Measurements from ENCODE around the gene DLG2.

Gene DLG2

DNA sequence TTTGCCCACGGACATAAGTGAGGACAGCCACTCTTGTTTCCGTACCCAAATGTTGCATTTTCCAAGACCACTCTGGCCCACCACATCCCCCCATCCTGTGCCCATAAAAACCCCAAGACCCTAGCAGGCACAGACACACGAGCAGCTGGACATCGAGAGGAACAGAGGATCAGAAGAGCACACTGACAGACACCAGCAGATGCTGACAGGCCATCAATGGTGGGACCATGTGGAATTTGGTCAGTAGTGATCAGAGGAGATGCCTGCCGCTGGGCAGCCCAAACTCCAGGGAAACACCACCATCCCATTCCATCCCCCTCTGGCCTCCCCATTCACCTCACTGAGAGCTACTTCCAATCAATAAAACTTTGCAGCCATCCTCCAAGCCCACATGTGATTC, 87.0 kb downstream of the DLG2 start:
- Histone ChIP-seq H3K4me1 (ENCODE audit: insufficient read depth, low read length) (peaks cover 6% of the 10 kb centered on the region), H3K27me3 (ENCODE audit: control insufficient read depth in 1 of 2, insufficient read depth in 2 of 2, low read length in 2 of 2) (no peaks in the 10 kb centered on the region), H3K9me3 (ENCODE audit: low read length) (no peaks in the 10 kb centered on the region), H3K36me3 (ENCODE audit: insufficient read depth, low read length) (no peaks in the 10 kb centered on the region), H3K27ac (ENCODE audit: low read depth, low read length) (no peak overlapping the region), H3K9ac (ENCODE audit: low read length) (no peak overlapping the region), H3K4me3 (ENCODE audit: low read depth in 1 of 2, low read length in 2 of 2) (no peak overlapping the region)

DNA sequence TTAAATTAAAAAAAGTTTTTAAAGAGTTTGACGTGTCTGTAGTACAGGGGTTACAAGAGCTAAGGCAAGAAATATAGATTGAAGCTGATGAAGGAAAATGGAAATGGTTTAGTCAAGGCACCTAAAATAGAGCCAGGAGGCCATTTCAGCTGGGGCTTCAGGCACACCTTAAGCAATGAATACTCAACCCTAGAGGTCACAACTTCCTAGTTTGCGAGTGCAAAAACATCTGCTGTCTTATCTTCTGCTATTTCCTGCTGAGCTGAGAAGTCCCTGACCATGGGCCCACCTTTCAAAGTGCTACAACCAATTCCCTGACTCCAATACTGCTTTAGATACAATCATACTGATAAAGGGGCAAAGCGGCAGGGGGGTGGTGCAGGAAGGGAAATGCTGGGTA, 87.4 kb downstream of the DLG2 start:
- H3K4me3 ChIP-seq (ENCODE audit: low read depth in 1 of 2, low read length in 2 of 2) = no peak overlapping the region

DNA sequence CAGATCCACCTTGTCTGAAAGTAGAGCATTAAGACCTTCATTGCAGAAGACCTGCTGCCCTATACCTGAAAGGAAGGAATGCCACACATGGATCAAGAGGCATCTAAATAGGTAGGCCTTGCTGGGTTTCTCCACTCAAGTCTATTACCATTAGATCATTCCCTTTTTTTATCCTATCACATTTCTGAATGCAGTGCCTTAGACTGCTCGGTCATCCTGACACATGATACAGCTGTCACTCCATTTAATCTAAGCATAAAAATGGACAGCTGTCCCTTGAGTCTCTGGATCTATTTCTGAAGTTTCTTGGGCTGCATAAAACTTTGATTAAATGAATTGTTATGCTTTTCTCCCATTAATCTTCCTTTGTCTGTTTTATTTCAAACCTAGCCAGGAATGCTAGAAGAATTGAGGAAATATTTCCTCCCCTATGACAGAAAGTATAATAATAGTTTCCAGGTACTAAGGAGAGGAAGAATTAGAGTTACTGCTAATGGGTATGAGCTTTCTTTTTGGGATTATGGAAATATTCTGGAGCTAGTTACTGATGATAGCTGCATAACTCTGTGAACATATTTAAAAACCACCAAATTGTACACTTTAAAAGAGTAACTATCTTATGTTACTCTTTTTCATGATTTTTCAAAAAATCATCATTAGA, 88.0 kb downstream of the DLG2 start:
- Histone ChIP-seq H3K4me3 (ENCODE audit: low read depth in 1 of 2, low read length in 2 of 2) (no peak overlapping the region), H3K27ac (ENCODE audit: low read depth, low read length) (no peak overlapping the region), H3K9me3 (ENCODE audit: low read length) (no peaks in the 10 kb centered on the region), H3K27me3 (ENCODE audit: control insufficient read depth in 1 of 2, insufficient read depth in 2 of 2, low read length in 2 of 2) (no peaks in the 10 kb centered on the region), H3K36me3 (ENCODE audit: insufficient read depth, low read length) (no peaks in the 10 kb centered on the region), H3K9ac (ENCODE audit: low read length) (no peak overlapping the region), H3K4me1 (ENCODE audit: insufficient read depth, low read length) (peaks cover 6% of the 10 kb centered on the region)

More for the DNA sequence above, 87.4 kb downstream of the DLG2 start:
- no peak overlapping the region for H3K9ac ChIP-seq (ENCODE audit: low read length)
- peaks cover 6% of the 10 kb centered on the region for H3K4me1 ChIP-seq (ENCODE audit: insufficient read depth, low read length)
- no peaks in the 10 kb centered on the region for H3K36me3 ChIP-seq (ENCODE audit: insufficient read depth, low read length)
- no peak overlapping the region for H3K27ac ChIP-seq (ENCODE audit: low read depth, low read length)
- no peaks in the 10 kb centered on the region for H3K27me3 ChIP-seq (ENCODE audit: control insufficient read depth in 1 of 2, insufficient read depth in 2 of 2, low read length in 2 of 2)
- no peaks in the 10 kb centered on the region for H3K9me3 ChIP-seq (ENCODE audit: low read length)

DNA sequence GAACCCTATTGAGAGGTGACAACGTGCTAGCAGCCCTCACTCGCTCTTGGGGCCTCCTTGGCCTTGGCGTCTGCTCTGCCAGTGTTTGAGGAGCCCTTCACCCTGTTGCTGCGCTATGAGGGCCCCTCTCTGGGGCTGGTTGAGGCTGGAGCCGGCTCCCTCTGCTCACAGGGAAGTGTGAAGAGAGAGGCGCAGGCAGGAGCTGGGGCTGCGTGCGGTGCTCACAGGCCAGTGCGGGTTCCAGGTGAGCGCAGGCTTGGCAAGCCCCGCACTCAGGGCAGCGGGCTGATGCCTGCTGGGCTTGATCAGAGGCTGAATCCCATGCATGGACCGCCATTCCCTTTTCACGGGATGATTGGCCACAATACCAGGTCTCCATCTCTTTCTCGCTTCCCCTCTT, 90.7 kb downstream of the DLG2 start:
- H3K9me3 ChIP-seq (ENCODE audit: low read length) = no peaks in the 10 kb centered on the region
- H3K4me3 ChIP-seq (ENCODE audit: low read depth in 1 of 2, low read length in 2 of 2) = no peak overlapping the region
- no peaks in the 10 kb centered on the region for H3K36me3 ChIP-seq (ENCODE audit: insufficient read depth, low read length)
- no peak overlapping the region for H3K27ac ChIP-seq (ENCODE audit: low read depth, low read length)
- peaks cover 6% of the 10 kb centered on the region for H3K4me1 ChIP-seq (ENCODE audit: insufficient read depth, low read length)
- H3K9ac ChIP-seq (ENCODE audit: low read length) = no peak overlapping the region
- H3K27me3 ChIP-seq (ENCODE audit: control insufficient read depth in 1 of 2, insufficient read depth in 2 of 2, low read length in 2 of 2) = no peaks in the 10 kb centered on the region

DNA sequence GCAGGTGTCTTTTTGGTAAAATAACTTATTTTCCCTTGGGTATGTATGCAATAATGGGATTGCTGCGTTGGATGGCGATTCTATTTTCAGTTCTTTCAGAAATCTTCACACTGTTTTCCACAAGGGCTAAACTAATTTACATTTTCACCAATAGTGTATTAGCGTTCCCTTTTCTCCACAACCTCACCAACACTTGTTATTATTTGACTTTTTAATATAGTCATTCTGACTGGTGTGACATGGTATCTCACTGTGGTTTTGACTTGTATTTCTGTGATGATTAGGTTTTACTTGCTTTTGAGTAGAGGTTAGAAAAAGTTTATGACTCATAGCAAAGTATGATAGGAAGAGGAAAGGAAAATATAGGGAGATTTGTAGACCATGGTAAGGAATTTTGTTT, 92.3 kb downstream of the DLG2 start:
- Histone ChIP-seq H3K4me3 (ENCODE audit: low read depth in 1 of 2, low read length in 2 of 2) (no peak overlapping the region), H3K9ac (ENCODE audit: low read length) (no peak overlapping the region), H3K4me1 (ENCODE audit: insufficient read depth, low read length) (no peaks in the 10 kb centered on the region), H3K9me3 (ENCODE audit: low read length) (no peaks in the 10 kb centered on the region), H3K27ac (ENCODE audit: low read depth, low read length) (no peak overlapping the region), H3K36me3 (ENCODE audit: insufficient read depth, low read length) (no peaks in the 10 kb centered on the region), H3K27me3 (ENCODE audit: control insufficient read depth in 1 of 2, insufficient read depth in 2 of 2, low read length in 2 of 2) (no peaks in the 10 kb centered on the region)

DNA sequence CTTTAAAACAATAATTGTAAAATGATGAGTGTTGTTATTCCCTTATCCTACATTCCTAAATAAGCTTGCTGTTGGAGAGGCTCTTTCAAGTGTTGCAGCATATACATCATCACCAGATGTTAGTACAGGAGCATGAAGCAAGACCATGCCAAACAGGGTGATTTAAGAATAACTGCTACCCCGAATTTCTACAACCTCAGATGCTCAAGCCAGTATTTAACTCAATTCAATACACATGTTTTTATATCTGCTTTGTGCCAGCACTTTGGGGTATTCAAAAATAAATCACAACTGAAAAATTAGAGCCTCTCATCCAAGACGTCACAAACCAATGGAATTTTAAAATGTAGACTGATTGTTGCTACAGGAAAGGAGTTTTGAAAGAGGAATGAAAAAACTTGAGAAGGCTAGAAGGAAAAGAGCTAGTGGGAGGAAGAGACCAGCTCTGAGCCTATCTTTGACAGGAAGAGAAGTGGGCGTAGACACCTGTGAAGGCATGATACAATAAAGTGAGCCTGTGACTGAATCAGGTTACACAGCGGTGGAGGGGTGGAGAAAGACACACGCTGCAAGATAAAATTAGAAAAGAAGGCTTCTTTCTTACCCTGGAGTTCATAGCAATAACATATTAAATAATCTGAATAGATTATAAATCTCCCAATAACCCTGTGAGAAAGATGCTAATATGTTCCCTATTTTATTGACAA, 95.8 kb downstream of the DLG2 start:
- no peaks in the 10 kb centered on the region for H3K27me3 ChIP-seq (ENCODE audit: control insufficient read depth in 1 of 2, insufficient read depth in 2 of 2, low read length in 2 of 2)
- no peaks in the 10 kb centered on the region for H3K36me3 ChIP-seq (ENCODE audit: insufficient read depth, low read length)
- H3K4me1 ChIP-seq (ENCODE audit: insufficient read depth, low read length) = no peaks in the 10 kb centered on the region
- H3K9me3 ChIP-seq (ENCODE audit: low read length) = no peaks in the 10 kb centered on the region
- H3K9ac ChIP-seq (ENCODE audit: low read length) = no peak overlapping the region
- no peak overlapping the region for H3K4me3 ChIP-seq (ENCODE audit: low read depth in 1 of 2, low read length in 2 of 2)
- no peak overlapping the region for H3K27ac ChIP-seq (ENCODE audit: low read depth, low read length)

DNA sequence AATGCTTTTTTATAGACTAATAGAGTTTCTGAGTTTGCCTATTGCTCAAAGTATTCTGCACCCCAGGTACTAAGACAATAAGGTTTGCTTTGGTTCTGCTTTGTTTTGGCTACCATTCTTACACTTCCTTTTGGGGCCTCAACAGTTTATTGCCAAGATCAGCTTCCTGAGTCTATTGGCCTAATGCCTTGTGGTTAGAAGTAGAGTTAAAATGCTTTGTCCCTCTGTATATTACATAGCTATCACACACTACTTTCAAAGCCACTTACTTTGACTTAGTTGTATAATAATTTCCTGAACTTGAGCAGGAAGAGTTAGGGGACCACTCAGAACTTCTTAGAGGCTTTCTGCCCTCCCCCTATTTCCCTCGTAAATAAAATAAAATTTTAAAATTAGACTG, 96.5 kb downstream of the DLG2 start:
- H3K4me1 ChIP-seq (ENCODE audit: insufficient read depth, low read length) = no peaks in the 10 kb centered on the region
- H3K9me3 ChIP-seq (ENCODE audit: low read length) = no peaks in the 10 kb centered on the region
- H3K36me3 ChIP-seq (ENCODE audit: insufficient read depth, low read length) = no peaks in the 10 kb centered on the region
- no peaks in the 10 kb centered on the region for H3K27me3 ChIP-seq (ENCODE audit: control insufficient read depth in 1 of 2, insufficient read depth in 2 of 2, low read length in 2 of 2)
- H3K27ac ChIP-seq (ENCODE audit: low read depth, low read length) = no peak overlapping the region
- H3K4me3 ChIP-seq (ENCODE audit: low read depth in 1 of 2, low read length in 2 of 2) = no peak overlapping the region
- H3K9ac ChIP-seq (ENCODE audit: low read length) = no peak overlapping the region

DNA sequence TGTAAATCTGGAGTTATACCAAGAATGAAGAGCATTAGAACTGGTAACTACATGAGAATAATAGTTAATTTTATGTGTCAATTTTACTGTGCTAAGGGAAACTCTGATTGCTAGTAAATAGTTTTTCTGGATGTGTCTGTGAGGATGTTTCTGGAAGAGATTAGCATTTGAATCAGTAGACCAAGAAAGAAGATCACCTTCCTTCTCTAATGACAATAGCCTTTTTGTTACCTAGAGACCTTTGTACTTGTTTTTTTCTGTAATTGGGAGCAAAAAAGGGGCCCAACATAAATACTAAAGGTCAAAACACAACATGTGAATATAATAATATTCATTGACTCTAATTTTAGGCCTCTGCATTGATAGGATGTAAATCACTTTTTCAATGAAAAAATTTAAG, 100.6 kb downstream of the DLG2 start:
- no peaks in the 10 kb centered on the region for H3K36me3 ChIP-seq (ENCODE audit: insufficient read depth, low read length)
- H3K4me3 ChIP-seq (ENCODE audit: low read depth in 1 of 2, low read length in 2 of 2) = no peak overlapping the region
- H3K9me3 ChIP-seq (ENCODE audit: low read length) = no peaks in the 10 kb centered on the region
- H3K9ac ChIP-seq (ENCODE audit: low read length) = no peak overlapping the region
- H3K27me3 ChIP-seq (ENCODE audit: control insufficient read depth in 1 of 2, insufficient read depth in 2 of 2, low read length in 2 of 2) = no peaks in the 10 kb centered on the region
- no peaks in the 10 kb centered on the region for H3K4me1 ChIP-seq (ENCODE audit: insufficient read depth, low read length)
- no peak overlapping the region for H3K27ac ChIP-seq (ENCODE audit: low read depth, low read length)

DNA sequence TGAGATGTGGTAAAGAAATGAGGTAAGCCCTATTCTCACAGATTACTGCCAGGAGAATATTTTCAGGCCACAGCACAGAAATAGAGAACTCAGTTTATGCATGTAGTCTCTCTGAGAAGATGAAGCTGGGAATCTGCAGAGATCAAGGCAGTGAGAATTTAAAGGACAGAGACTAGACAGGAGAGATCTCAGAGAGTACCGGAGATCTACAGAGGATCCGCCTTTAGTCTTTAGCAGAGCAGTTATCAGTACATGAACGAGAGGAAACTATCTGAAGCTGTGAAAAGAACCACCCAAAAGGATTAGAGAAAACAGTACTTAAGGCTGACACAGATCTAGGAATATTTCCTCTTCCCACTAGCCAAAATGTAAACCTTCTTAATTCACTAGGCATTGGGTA, 101.5 kb downstream of the DLG2 start:
- Histone ChIP-seq H3K9ac (ENCODE audit: low read length) (no peak overlapping the region), H3K36me3 (ENCODE audit: insufficient read depth, low read length) (no peaks in the 10 kb centered on the region), H3K9me3 (ENCODE audit: low read length) (no peaks in the 10 kb centered on the region), H3K27ac (ENCODE audit: low read depth, low read length) (no peak overlapping the region), H3K4me3 (ENCODE audit: low read depth in 1 of 2, low read length in 2 of 2) (no peak overlapping the region), H3K27me3 (ENCODE audit: control insufficient read depth in 1 of 2, insufficient read depth in 2 of 2, low read length in 2 of 2) (no peaks in the 10 kb centered on the region), H3K4me1 (ENCODE audit: insufficient read depth, low read length) (no peaks in the 10 kb centered on the region)

DNA sequence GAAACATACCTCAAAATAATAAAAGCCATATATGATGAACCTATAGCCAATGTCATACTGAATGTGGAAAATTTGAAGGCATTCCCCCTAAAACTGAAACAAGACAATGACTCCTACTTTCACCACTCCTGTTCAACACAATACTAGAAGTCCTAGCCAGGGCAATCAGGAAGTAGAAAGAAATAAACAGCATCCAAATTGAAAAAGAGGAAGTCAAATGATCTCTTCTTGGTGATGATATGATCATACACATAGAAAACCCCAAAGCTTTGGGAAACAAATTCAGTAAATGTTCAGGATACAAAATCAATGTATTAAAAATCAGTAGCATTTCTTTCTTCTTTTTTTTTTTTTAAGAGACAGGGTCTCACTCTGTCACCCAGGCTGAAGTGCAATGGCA, 109.9 kb downstream of the DLG2 start:
- no peaks in the 10 kb centered on the region for H3K4me1 ChIP-seq (ENCODE audit: insufficient read depth, low read length)
- H3K9ac ChIP-seq (ENCODE audit: low read length) = no peak overlapping the region
- no peak overlapping the region for H3K27ac ChIP-seq (ENCODE audit: low read depth, low read length)

DNA sequence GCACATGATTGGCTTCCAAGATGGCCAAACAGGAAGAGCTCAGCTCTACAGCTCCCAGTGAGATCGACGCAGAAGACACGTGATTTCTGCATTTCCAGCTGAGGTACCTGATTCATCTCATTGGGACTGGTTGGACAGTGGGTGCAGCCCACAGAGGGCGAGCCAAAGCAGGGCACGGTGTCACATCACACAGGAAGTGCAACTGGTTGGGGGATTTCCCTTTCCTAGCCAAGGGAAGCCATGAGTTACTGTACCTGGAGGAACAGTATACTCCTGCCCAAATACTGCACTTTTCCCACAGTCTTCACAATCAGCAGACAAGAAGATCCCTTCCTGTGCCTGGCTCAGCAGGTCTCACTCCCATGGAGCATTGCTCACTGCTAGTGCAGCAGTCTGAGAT, 131.2 kb downstream of the DLG2 start:
- Histone ChIP-seq H3K4me3 (ENCODE audit: low read depth in 1 of 2, low read length in 2 of 2) (no peak overlapping the region), H3K9me3 (ENCODE audit: low read length) (no peaks in the 10 kb centered on the region), H3K27me3 (ENCODE audit: control insufficient read depth in 1 of 2, insufficient read depth in 2 of 2, low read length in 2 of 2) (no peaks in the 10 kb centered on the region), H3K4me1 (ENCODE audit: insufficient read depth, low read length) (no peaks in the 10 kb centered on the region), H3K27ac (ENCODE audit: low read depth, low read length) (no peak overlapping the region), H3K9ac (ENCODE audit: low read length) (no peak overlapping the region), H3K36me3 (ENCODE audit: insufficient read depth, low read length) (no peaks in the 10 kb centered on the region)

More for the DNA sequence above, 109.9 kb downstream of the DLG2 start:
- H3K4me3 ChIP-seq (ENCODE audit: low read depth in 1 of 2, low read length in 2 of 2) = no peak overlapping the region
- H3K36me3 ChIP-seq (ENCODE audit: insufficient read depth, low read length) = no peaks in the 10 kb centered on the region
- no peaks in the 10 kb centered on the region for H3K27me3 ChIP-seq (ENCODE audit: control insufficient read depth in 1 of 2, insufficient read depth in 2 of 2, low read length in 2 of 2)
- no peaks in the 10 kb centered on the region for H3K9me3 ChIP-seq (ENCODE audit: low read length)

DNA sequence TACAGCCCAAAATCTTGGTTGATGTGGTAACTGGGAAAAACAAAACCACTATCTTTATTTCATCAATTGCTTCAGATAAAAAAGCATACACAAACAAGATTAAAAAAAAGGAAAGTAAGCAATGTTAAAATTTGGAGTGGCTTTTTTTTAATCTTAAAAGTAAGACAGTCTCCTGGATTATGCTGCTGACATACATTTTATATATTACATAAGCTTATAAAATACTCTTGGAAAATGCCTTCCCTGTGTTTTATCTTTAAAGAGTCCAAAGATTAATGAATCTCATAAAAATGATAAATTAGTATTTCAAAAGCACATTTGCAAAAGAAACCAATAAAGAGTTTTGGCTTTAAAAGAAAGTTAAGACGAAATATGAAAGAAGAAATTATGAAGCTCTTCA, 132.7 kb downstream of the DLG2 start:
- Histone ChIP-seq H3K4me3 (ENCODE audit: low read depth in 1 of 2, low read length in 2 of 2) (no peak overlapping the region), H3K9me3 (ENCODE audit: low read length) (no peaks in the 10 kb centered on the region), H3K27ac (ENCODE audit: low read depth, low read length) (no peak overlapping the region), H3K27me3 (ENCODE audit: control insufficient read depth in 1 of 2, insufficient read depth in 2 of 2, low read length in 2 of 2) (no peaks in the 10 kb centered on the region), H3K9ac (ENCODE audit: low read length) (no peak overlapping the region), H3K36me3 (ENCODE audit: insufficient read depth, low read length) (no peaks in the 10 kb centered on the region), H3K4me1 (ENCODE audit: insufficient read depth, low read length) (no peaks in the 10 kb centered on the region)
